ENCODE results near the gene BRD3. TPM values are rescaled to one million over a fixed set of nuclear protein-coding genes. Genes with fewer than 3 reads are reported as not detected.

Gene BRD3
- polyA plus RNA-seq, 1 donor = 62.5 TPM

DNA sequence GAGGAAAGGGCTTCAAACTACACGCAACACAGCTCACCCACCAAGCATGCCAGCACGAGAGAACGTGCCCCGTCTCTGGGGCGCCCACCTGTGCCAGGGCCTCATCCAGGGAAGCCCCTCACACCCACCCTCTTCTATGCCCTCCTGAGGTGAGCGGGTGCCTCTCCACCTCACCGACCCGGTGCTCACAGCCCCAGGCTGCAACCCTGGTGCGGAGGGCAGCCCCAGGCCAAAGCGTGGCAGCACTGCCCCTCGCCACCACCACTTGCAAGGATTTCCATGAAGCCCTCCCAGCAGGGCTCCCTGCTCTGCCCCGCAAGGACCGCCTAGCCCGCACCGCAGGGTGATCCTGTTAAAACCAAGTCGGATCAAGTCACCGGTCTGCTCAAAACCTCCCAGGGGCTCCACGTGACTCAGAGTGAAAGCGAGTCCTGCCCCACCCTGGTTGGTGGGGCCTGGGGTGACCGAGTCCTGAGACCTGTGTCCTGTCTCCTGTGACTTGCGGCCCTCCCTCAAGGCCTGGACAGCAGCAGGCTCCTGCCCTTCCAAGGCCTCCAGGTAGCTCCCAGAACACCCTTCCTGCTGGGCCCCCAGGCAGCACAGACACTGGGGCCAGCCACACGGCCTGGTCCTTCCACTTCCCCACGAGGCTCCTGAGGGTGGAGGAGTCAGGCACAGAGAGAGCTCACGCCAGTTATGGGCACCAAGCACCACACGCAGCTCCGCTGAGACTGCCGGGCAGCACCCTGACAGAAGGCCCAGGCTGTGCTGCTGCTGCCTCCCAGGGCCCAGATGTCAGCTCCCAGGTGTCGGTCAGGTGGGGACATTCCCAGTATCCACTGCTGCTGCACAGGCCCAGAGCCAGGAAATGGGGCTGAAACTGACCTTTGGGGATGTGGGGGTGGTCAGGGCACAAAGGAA lies 12.7 kb downstream of the BRD3 start:
- DNase-seq (ENCODE audit: low read depth) = no peak

DNA sequence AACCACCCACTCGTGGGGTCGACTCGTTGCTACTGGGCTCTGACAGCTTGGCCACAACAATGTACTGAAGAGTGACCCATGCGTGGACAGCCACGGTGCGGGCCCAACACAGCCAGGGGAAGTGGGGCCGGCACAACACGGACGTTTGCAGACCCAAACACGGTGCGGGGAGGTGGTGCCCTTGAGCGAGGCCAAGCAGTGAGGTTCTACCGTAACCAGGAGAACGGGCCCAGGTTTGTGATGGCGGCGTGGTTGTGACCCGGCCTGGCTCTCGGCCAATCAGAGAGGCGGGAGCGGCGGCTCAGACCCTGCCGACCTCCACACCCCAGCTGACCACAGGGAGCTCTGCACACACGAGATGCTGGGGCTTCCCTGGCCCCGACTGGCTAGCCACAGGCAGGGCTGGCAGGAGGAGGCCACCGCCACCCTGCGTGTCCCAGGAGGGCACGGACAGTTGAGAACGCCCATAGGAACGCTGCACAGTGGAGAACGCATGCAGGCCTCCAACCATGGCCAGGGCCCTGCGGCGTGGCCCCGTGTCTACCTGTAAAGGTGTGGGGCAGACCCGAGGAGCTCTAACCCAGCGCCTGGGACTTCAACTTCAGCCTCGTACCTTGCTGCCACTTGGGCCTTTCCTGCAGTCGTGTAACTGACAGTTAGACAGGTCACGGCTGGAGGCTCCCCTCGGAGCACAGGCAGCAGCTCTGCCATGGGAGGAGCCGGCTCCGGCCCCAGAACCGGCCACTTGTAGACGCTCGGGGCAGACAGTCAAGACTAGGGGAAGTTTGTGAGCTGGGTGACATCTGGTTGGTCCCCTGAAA lies 13.7 kb downstream of the BRD3 start:
- DNase-seq (ENCODE audit: low read depth) = no peak

DNA sequence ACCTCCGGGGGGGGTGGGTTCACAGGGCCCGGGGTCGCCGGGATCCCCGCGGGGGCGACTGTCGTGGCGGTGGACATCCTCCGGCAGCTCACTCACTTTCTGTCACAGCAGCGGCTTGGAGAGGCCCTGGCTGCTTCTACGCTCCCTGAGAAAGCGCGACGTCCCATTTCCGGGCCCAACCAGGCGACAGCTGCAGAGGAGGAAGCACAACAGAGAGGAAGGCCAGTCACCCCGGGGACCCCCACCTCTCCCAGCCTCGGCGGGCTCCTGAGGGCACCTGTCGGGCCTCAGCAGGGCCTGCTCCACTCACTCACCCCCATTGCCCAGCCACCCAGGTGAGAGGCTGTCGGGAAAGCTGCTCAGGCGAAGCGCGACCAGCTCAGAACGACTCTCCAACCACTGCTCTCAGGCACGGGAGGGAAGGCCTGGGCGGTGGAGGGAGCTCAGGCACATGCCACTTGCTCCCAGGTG lies 14.4 kb downstream of the BRD3 start:
- DNase-seq (ENCODE audit: low read depth) = no peak

DNA sequence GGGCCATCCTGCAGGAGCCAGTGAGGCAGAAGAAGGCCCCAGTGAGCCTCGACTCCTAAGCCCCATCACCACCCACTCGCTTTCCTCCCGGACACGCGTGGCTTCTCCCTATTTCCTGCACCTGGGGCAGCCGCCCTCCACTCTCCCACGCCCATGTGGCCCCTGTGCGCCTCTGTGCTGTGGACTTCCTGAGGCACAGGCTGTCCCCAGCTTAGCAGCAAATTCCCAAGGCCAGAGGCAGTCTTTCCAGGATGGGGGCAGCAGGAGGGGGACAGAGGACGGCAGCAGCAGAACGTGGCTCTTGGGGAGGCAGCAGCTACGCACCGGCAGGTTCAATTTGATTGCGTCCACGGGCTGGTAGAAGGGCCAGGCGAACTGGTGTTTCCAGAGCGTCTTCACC lies 14.9 kb downstream of the BRD3 start:
- DNase-seq (ENCODE audit: low read depth) = no peak

DNA sequence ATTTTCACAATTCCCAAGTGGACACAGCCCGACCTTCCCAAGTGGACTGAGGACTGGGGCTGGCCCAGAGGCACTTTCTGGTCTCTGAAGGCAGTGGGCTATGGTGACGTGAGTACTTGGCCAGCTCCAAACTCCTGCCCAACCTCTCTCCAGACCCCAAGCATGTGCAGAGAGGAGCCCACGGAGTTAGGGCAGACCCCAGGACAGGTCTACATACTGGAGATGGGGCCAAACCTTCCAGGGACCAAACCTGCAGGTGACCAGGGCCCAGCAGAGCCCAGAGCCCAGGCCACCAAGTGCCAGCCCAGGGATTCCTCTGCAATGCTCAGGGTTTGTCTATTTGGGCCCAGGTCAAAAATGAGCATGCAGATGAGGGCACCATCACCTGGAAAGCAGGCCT lies 15.3 kb downstream of the BRD3 start:
- no peak for DNase-seq (ENCODE audit: low read depth)

DNA sequence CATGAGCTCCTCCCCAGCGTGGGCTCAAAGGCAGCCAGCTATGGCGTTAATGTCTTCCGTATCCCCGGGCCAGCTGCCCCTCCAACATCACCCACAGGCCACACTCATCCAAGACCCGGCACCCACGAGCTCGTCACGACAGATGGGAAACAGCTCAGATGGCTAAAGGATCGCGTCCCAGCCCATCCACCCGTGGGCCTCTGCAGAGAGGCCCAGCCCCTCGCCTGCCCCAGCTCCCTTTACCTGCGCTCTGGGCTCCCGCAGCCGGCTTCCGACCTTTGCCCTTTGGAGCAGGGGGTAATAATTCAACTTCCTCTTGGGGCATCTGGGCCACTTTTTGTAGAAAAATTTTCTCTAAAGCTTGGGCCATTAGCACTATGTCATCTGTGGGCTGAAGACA lies 16.5 kb downstream of the BRD3 start:
- no peak for DNase-seq (ENCODE audit: low read depth)

DNA sequence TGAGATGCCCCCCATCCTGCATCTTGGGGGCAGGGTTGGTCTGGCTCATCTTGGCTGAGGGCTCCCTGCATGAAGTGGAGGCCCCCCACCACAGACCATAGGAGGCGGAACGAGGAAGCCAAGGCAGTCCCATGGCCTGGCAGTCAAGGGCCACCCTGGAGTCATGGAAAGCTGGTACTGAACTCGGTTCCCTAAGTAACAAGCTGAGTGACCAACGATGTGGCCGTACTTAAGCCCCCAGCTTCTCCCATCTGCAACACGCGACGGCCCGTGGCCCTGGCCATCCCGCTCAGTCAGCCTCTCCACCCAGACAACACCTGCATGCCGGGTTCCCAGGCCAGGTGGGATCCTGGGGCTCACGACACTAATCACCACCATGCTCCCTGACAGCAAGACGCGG lies 17.1 kb downstream of the BRD3 start:
- DNase-seq (ENCODE audit: low read depth) = no peak

DNA sequence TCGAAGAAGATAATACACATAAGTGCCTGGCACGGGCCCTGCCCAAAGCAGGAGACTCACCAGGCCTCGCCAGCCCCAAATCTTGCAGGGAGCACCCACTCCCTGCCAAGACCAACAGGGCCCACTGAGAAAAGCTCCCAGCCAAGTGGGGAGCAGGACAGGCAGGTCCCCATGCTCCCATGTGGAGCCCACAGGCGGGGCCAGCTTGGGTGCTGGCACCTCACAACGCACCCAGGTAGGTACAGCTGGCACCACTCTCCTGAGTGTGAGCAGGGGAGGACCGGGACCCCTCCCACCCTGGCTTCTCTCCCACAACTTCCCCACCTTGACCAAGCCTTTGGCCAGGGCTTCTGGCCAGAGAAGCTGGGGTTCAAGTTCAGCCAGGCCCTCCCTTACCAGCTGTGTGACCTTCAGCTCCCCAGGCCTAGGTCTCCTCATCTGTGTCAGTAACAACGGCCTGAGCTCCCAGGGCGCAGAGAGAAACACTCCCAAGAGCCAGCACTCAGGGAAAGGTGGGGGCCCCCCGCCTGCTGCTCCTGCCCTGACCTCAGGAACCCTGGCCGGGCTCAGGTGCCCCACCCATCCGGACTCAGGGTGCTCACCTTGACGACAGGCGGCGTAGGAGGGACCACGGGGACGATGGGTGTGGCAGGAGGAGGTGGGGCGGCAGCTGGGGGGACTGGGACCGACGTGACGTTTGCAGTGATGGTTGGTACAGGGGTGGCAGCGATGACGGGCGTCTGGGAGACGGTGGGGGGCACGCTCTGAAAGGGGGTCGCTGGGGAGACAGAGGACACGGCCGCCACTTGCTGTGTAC lies 17.8 kb downstream of the BRD3 start:
- DNase-seq (ENCODE audit: low read depth) = no peak

DNA sequence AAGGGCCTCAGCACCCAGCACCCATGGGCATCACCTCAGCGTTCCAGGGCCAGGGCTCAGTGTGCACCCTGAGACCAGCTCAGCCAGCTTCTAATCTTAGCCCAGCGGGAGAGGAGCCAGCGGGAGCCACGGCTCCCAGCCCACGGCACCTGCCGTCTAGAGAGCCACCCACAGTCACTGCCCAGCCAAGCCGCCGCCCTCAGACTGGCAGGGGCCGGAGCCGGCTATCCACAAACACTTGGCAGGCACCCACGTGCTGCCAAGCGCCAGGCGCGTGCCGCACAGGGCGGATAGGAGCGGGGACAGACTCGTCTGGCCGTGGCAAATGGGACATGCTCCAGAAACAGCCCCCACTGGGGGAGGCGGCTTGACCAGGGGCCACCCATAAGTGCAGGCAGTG lies 18.6 kb downstream of the BRD3 start:
- no peak for DNase-seq (ENCODE audit: low read depth)

DNA sequence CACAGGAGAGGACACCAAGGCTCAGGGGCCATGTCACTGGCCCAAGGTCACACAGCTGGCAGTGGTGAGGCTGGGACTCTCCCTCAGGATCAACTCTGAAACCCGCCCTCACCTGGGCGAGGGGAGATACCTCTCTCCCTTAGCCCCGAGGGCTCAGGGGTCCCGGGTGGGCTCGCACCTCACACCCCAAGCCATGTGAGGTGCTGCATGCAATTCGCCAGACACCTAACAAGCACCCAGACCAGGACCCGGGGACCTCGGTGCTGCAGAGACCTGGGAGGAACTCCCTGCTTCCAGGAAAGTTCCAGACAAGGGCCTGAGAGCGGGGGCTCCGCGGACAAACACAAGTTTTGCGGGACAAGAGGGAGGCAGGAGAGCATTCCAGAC lies 19.3 kb downstream of the BRD3 start:
- no peak for DNase-seq (ENCODE audit: low read depth)

DNA sequence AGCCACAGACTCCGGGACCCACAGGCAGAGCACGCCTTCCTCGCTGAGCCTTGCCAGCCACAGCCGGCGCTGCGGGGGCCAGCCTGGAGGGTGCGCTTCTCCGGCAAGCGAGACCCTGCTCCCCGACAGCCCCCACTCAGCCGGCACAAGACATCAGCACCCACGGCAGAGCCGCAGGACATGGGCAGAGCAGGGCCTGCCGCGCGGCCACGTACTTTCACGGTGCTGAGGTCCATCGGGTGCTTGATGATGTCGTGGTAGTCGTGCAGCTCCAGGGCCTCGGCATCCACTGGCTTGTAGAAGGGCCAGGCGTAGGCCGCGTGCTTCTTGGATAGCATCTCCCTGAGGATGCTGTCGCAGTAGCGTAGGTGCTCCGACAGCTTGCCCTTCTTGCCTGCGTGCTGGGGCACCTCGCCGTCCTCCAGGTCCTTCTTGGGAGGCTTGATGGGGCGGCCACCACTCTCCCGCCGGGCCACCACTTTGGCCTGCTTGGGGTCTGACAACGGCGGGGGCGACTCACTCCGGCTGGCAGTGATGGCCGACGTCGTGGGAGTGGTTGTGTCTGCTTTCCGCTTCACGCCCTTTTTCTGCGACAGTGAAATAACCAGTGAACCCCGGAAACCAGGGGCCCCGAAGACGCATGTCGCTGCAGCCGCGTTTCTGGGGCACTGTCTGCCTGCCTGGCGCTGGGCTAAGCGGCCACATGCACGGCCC lies 19.8 kb downstream of the BRD3 start:
- DNase-seq (ENCODE audit: low read depth) = no peak

DNA sequence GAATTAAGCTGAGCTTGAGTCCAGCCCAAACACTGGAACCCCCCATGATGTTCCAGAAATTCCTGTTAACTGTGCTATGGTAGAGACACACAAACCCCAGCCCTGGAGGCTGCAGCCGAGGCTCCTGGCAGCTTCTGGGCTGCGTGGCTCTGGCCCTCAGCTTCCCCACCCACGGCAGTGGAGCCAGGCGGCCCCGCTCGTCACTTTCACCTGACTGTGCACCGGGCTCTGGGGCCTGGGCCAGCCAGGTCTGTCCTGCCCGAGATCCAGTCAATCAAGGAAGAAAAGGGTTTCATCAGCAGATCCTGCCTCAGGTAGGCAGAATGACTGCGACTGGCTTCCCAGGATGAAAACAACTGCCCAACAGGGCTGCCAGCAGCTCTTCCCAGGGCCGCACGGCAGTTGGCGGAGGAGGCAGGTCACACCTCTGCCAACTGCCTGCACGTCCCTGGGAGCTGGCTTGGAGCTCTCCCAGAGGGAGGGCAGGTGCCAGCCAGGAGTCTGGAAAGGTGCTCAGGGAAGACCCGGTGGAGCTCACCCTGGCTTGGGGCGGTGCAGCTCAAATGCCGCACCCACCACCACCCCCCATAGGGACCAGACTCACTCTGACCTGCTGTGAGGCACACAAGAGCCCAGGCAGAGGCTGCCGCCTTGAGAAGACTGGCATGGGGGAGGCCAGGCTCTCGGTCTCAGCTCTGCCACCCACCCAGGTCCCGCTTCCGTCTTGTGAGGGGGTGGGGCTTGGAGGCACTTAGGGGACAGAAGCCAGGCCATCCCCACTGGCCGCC lies 20.7 kb downstream of the BRD3 start:
- DNase-seq (ENCODE audit: low read depth) = no peak

DNA sequence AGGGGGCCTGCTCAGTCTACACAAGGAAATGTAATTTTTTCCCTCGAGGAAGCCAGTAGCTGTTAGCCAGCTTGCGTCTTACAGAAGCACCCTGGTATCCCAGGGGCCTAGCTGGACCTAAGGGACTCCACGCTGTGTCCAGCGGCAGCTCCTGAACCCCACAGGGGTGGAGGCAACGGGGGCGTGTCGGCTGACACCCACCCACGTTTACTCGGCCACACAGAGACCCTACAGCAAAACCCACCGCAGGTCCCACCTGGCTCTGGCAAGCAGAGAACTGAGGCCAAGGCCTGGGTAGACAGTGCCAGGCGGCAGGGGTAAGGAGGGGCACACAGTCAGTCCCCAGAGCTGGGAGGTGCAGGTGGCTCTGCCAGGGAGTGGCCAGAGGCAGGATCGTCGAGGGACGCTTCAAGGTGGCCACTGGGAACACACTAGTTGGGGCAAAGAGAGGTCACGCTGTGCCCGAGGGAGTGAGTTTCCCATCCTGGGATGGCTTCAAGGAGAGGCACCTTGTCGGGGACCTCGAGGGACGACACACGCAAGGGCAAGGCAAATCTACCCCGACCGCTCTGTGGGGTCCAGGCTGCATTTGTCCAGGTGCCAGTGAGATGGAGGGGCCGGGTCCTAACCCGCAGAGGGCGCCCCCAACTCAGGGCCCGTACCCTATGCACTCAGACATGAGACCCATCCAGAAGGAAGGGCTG lies 21.8 kb downstream of the BRD3 start:
- DNase-seq (ENCODE audit: low read depth) = no peak

DNA sequence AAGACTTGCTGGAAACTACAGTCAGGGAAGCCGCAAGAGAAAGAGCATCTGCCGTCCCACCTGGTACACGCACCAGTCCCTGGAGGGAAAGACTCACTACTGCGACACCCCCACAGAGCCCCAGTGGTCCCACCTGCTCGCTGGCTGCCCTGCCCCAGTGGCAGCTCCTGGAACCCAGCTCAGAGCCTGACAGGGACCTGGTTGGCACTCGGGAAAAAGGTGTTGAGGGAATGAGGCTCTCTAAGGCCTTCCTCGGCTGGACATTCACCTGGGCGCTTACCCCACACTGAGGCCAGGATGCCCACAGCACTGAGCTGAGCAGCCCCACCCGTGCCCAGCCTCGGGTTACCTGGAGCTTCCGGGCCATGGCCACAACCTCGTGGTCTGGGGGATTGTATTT lies 22.9 kb downstream of the BRD3 start:
- no peak for DNase-seq (ENCODE audit: low read depth)

DNA sequence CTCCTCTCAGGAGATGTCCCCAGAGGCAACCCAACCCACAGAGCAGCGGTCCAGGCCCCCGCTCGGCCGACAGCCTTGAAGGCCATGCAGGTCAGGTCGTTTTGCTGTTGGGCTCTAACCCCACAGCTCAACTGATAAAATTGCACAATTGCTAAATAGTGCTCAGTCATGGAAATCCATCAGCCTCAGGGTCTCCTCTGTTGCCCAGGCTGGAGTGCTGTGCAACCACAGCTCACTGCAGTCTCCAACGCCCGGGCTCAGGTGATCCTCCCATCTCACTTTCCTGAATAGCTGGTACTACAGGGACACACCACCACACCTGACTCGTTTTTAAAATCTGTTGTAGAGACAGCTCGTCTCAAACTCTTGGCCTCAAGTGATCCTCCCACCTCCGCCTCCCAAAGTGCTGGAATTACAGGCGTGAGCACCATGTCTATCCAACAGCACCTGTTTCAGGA lies 24.3 kb downstream of the BRD3 start:
- no peak for DNase-seq (ENCODE audit: low read depth)

DNA sequence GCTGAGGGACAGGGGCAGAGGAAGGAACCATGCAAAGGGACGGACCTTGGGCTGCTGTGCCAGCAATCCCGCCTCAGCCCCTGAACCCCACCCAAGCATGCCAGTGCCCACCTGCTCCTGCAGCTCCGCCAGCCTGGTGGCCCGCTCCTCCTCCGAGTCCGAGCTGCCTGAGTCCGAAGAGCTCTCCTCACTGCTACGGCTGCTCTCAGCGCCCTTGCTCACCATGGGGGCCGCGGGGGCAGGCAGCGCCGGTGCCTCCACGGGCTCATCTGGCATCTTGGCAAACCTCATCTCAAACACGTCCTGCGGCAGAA lies 26.2 kb downstream of the BRD3 start:
- no peak for DNase-seq (ENCODE audit: low read depth)

DNA sequence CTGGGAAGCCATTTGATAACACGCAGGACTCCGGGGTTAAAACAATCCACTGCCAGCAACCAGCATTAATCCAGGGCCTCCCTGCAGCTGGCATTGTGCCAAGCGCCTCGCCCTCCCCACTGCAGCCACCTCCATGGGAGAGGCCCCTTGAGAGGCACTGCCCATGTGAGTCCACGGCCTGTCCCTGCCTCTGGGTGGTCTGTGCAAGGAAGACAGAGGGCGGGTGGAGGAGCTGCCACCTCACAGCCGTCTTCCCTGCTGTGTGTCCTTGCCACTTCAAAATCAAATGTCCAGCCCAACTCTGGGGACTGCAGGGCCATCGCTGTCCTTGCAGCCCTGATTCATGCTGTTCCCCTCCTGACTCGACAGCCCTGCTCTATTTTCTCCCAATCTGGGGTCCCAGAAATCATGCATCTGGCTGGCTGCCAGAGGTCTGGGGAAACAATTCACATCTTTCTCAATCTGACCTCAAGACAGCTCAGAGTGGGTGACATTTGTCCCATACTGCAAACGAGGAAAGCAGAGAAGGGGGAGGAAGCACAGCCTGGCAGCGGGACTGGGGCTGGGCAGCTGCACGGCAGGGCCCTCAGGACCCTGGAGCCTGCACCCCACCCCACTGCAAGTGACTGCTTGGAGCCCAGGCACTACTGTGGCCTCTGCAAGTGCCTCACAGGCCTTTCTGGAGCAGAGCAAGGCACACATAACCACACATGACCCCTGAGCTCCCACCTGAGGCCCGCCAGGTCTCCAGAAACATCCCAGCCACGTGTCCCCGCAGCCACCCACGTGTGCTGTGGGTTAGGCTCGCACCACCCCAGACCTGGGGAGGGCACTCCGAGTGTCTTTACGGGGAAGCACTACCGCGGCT lies 26.8 kb downstream of the BRD3 start:
- DNase-seq (ENCODE audit: low read depth) = no peak

DNA sequence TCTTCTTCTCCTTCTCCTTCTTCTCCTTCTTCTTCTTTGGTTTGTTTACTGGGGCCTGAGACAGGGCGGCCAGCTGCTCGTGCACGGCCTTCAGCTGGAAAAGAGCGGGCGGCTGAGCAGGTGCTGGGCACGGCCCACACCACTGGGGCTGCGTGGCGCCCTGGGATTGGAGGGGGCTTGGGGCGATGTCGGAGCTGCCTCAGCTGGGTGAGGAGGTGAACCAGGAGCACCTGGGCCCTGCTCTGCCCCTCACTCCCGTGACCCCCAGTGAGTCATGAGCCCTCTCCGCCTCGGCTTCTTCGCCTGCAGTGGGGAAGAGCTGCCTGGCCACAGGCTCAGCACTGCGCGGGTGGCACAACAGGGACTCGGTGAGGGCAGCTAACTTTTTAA lies 27.7 kb downstream of the BRD3 start:
- no peak for DNase-seq (ENCODE audit: low read depth)

Measured in forelimb muscle (tissue), 1 donor.